Mucosa of descending colon (tissue), 3 donors: ENCODE results near the gene OR8G1. TPM values are rescaled to one million over a fixed set of nuclear protein-coding genes. Genes with fewer than 3 reads are reported as not detected.

ENCODE experiments used
- ATAC-seq: fragments of 200-7000 bp; cut with Tn5 transposase; one replicate; pipeline ENCODE4 v1.9.1; 2020; ENCODE audit warnings: mild to moderate bottlenecking, moderate library complexity
- DNase-seq, 3 donors: peaks; one replicate each; pipeline ENCODE4 v3.0.0-alpha.2; 2020
- H3K36me3 ChIP-seq: fragments of 200-600 bp; one replicate; pipeline ENCODE4 v1.8.0; 2021; ENCODE audit warnings: low read depth, mild to moderate bottlenecking
- H3K4me1 ChIP-seq: fragments of 200-600 bp; one replicate; pipeline ENCODE4 v1.8.0; 2021; ENCODE audit warnings: low read depth, mild to moderate bottlenecking
- H3K4me3 ChIP-seq: fragments of 200-600 bp; one replicate; pipeline ENCODE4 v1.8.0; 2021; ENCODE audit warnings: mild to moderate bottlenecking
- H3K9me3 ChIP-seq: fragments of 200-600 bp; one replicate; pipeline ENCODE4 v1.8.0; 2021; ENCODE audit warnings: mild to moderate bottlenecking
- intact Hi-C, 2 donors: fragments of 100-400 bp; cut with DNase I in 1 of 2; cut with micrococcal nuclease in 1 of 2; formaldehyde crosslinking; loops; one replicate each; pipeline versions ENCODE4 v1.11.0 to v1.11.1; 2022; cut with DNase I, micrococcal nuclease
- total RNA-seq, 3 donors: library from RNA; stranded (reverse); fragmentation: NEBNext Ultra II Directional in 2 of 3; extraction: Animal tissue kit (Norgen Biotek cat#: 25700) in 2 of 3; gene quantifications; one replicate each; pipeline versions ENCODE4 v1.2.1 to v1.2.4, GENCODE V29; 2021 to 2023
- TF ChIP-seq, protein P1 (sequence below): fragments of 200-600 bp; IDR thresholded peaks from one replicate; pipeline ENCODE4 v1.8.0; 2022; ENCODE audit warnings: antibody characterized with exemption, mild to moderate bottlenecking
- donor health status: DM: no; HTN: no; CAD: no; lungs with moderate emphysema.
- donor health status: DM: no; HTN: no; CAD: no.
- donor health status: DM: no; HTN: yes; CAD: no.

OR8G1 gene
- total RNA-seq, 3 donors from 2014 or later: not detected

DNA sequence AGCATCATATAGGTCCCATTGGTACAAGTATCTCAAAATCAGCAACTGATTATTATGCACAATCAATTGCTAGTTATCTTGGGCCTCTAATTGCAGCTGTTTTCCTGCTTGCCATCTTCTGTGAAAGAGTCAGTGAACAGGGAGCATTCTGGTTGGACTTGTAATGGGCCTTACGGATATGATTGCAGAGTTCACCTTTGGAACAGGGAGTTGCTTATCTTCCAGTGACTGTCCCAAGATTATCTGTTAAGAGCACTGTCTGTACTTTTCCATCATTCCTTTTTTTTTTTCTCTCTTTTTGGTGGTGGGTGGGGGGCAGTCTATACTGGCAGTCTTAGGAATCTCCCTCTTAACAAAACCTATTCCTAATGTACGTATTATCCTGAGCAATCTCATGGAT, 33.1 kb downstream of the OR8G1 start:
- no peak overlapping the region for H3K4me3 ChIP-seq
- DNase-seq (peak in 1 of 3 donors; percentile 13), ATAC-seq (peak; percentile 81)
- TF ChIP-seq, protein P1, sequence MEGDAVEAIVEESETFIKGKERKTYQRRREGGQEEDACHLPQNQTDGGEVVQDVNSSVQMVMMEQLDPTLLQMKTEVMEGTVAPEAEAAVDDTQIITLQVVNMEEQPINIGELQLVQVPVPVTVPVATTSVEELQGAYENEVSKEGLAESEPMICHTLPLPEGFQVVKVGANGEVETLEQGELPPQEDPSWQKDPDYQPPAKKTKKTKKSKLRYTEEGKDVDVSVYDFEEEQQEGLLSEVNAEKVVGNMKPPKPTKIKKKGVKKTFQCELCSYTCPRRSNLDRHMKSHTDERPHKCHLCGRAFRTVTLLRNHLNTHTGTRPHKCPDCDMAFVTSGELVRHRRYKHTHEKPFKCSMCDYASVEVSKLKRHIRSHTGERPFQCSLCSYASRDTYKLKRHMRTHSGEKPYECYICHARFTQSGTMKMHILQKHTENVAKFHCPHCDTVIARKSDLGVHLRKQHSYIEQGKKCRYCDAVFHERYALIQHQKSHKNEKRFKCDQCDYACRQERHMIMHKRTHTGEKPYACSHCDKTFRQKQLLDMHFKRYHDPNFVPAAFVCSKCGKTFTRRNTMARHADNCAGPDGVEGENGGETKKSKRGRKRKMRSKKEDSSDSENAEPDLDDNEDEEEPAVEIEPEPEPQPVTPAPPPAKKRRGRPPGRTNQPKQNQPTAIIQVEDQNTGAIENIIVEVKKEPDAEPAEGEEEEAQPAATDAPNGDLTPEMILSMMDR: no peak
- H3K4me1 ChIP-seq: no peaks in the 10 kb centered on the region
- H3K36me3 ChIP-seq: no peaks in the 10 kb centered on the region
- no peaks in the 10 kb centered on the region for H3K9me3 ChIP-seq
- intact Hi-C loops: no loop called here

GRCh38 chr11:124276081-124276480, 35.2 kb downstream of the OR8G1 start:
- no peak for DNase-seq
- ATAC-seq: no peak

DNA sequence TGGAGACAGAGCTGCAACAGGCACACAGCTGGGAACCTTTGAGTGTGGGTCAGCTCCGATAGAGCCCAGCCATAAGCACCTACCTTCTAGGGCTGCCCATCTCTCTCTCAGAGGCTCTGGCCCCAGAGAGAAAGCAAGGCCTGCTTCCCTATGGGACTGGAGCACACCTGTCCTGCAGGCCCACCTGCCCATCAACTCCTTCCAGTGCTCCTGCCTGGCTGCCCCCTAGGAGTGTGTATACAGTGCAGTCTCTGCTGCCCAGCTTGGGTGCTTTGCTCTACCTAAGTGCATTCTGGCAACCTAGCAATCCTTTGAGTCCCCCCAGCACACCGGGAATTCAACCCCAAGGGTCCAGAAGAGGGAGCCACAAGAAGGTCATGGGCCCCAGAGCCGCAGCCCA, 36.3 kb downstream of the OR8G1 start:
- TF ChIP-seq, protein P1: no peak

More at GRCh38 chr11:124276081-124276480, 35.2 kb downstream of the OR8G1 start:
- H3K4me3 ChIP-seq: no peak overlapping the region
- H3K4me1 ChIP-seq: no peaks in the 10 kb centered on the region
- H3K9me3 ChIP-seq: no peaks in the 10 kb centered on the region
- intact Hi-C loops: no loop called here
- no peaks in the 10 kb centered on the region for H3K36me3 ChIP-seq
- TF ChIP-seq, protein P1: no peak

GRCh38 chr11:124277804-124278203, 36.9 kb downstream of the OR8G1 start:
- intact Hi-C loops: no loop called here
- Histone ChIP-seq H3K4me1 (no peaks in the 10 kb centered on the region), H3K4me3 (no peak overlapping the region), H3K36me3 (no peaks in the 10 kb centered on the region), H3K9me3 (no peaks in the 10 kb centered on the region)
- TF ChIP-seq, protein P1: no peak
- DNase-seq (no peak), ATAC-seq (peak; percentile 49)

More for the DNA sequence above, 36.3 kb downstream of the OR8G1 start:
- Histone ChIP-seq H3K36me3 (no peaks in the 10 kb centered on the region), H3K4me1 (no peaks in the 10 kb centered on the region), H3K4me3 (no peak overlapping the region), H3K9me3 (no peaks in the 10 kb centered on the region)
- no peak for DNase-seq
- intact Hi-C loops: no loop called here
- peak; percentile 15 for ATAC-seq

- H3K9me3 ChIP-seq: no peaks in the 10 kb centered on the region
- H3K36me3 ChIP-seq: no peaks in the 10 kb centered on the region
- TF ChIP-seq, protein P1: no peak
- ATAC-seq (no peak), DNase-seq (no peak)
- H3K4me3 ChIP-seq: no peak overlapping the region
- no peaks in the 10 kb centered on the region for H3K4me1 ChIP-seq
- intact Hi-C loops: no loop called here
Measured at GRCh38 chr11:124278261-124278660, 37.4 kb downstream of the OR8G1 start.
